ENCODE data around the gene ESRP2.

Gene ESRP2

DNA sequence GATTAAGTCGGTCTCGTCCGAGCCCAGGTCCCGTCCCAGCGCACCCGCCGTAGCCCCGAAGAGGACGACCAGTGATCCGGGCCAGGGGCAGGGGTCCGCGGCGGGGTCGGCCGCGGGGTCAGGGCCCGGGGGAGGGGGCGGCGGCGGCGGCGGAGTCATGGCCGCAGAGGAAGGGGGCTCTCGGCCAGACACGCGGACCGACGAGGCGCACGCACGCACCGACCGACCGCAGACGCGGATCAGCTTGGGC is at the start of gene ESRP2:
Gene ESRP2, minus strand, starts transcription at position 241 of the 250 bp plus-strand sequence. Its CDS starts 82 bp downstream, at position 159.
- no peak for DNase-seq

DNA sequence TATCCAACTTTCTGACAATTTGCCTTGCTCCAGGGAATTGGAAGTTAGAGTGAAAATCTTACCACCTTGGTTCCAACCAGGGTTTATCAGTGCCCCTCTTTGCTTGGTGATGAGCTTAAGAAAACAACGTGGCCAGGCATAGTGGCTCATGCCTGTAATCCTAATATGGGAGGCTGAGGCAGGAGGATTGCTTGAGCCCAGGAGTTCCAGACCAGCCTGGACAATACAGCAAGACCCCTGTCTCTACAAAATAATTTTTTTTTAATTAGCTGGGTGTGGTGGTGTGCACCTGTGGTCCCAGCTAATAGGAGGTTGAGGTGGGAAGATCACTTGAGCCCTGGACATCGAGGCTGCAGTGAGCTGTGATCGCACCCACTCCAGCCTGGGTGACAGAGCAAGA is 49.8 kb upstream of the ESRP2 start:
- no peak for DNase-seq

DNA sequence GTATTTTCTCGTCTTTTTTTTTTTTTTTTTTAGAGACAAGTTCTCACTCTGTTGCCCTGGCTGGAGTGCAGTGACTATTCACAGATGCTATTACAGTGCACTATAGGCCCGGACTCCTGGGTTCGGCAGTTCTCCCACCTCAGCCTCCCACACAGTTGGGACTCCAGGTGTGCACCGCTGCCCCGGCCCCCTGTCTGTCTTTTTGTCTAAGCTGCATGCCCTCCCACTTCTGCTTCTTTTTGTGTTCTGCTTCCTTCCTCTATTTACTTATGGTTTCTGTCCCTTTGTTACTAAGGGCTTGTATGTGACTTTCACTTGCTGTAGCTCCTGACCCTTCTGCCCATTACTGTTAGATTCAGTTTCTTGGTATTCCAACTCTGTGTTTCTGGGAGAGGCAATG is 48.9 kb upstream of the ESRP2 start:
- DNase-seq = peak; percentile 60

DNA sequence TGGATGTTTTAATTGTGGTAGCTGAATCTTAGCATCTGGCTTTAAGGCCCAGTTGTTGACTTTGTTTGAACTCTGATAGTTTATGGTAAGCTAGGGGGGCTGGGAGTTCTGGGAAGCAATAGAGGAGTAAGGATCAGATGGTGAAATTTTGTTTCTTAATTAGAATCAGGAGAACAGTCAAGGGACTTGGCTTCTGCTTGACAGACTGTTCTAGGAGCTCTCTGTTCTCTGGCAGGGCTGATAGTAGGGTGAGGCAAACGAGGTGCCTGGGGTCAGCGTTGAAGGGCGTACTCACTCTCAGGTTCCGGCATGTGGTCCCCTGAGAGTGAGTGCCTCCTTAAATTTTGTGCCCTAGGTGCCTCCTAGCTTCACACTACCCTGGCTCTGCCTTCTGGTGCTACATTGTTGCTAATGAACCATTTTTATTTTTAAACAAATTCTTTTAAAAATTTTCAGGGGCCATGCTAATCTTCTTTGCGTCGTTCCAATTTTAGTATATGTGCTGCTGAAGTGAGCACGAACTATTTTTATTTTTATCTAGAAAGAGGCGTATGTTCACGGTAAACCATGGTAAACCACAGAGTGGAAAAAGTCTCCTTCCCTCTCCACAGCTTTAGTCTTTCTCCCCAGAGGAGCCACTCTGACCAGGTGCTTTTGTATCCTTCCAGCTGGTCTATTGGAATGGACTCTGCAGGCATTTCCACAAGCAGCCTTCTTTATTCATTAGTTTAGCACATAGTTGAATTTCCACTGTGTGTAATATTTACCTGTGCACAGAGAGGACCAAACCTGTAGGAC is 48.1 kb upstream of the ESRP2 start:
- DNase-seq = peak; percentile 49

DNA sequence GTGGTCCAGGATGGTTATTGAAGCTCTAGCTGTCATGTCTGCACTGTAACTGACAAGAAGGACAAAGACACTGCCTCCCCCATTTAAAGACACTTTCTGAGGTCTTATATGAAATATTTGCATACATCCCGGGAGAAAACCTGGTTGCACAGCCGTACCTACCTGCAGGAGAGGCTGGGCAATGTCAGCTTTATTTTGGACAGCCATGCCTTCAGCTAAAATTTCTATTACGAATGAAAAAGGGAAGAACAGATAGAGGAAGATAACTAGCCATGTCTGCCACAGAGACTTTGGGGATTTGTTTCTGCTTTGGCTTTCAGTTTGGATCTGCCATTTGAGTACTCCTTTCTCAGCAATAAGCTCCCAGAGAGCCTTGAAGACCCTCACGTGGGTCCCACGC is 47.4 kb upstream of the ESRP2 start:
- DNase-seq = no peak

DNA sequence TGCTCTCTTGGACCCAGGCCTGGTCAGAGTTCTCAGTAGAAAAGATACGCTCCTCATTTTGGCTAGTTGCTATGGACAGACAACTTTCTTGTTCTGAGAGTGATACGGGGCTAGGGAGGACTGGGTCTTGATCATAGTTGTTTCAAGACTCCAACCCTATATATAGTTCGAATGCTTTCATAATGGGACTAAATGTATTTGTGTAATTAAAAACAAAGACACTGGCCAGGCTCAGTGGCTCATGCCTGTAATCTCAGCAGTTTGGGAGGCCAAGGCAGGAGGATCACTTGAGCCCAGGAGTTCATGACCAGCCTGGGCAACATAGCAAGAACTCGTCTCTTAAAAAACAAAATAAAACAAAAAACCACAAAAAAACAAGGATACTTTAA is 46.1 kb upstream of the ESRP2 start:
- no peak for DNase-seq

DNA sequence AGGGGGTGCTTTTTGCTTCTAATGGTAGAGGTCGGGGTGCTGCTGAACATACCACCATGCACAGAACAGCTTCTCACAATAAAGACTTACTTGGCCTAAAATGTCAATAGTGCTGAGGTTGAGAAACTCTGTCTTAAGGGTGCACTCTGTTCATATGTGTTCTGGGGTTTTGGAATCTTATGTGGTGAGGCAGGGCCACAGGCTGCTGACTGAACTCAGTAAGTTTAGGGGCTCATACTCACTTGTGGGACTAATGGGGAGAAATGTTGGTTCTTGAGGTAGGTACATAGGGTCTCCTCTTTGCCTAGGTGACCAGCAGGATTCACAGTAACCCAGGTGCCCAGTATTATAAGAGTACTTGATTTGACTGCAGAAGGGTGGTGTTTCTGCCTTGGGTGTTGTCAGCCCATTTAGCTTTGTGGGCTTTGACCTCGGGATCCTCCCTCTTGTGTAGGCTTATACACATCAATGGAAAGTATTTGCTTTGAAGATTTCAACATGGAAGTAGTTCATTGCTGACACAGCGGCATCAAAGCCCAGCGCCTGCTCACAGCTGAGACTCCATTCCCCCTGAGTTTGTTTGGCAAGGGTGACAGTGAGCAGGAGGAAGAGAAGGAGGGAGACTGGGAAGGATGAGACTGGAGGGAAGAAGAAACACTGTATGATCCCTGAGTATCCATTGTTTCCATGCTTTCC is 45.6 kb upstream of the ESRP2 start:
- DNase-seq = no peak

DNA sequence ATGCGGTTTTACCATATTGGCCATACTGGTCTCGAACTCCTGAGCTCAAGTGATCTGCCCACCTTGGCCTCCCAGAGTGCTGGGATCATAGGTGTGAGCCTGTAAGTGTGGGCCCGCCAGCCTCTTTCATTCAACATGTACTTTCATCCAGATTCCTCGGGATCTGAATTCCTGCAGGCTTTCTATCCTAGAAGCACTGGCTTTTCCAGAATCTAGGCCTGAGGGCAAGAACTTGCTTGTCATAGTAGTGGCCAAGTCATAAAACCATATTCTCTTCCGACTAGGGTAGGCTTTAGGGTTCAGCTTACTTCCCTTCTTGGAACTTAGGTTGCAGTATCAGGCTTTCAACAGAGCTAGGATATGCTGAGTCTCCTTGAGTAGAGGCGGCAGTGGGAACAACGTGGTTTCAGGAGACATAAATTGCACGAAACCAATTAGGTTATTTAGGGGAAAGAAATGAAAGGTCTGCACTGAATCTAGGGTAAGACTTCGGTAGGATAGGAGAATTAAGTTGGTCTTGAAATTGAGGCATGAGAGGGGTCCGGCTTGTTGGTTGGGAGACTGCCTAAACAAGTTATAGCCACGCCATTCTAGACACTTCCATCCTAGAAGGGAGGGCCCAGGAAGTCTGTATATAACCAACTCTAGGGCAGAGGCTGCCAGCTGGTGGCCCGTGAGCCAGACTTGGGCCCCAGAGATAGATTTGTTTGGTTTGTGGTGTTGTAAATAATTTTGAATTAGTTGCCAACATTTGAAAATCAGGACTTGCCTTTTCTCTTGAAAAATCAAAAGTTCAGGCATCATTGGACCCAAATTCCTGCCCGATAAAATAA is 44.0 kb upstream of the ESRP2 start:
- DNase-seq = no peak

DNA sequence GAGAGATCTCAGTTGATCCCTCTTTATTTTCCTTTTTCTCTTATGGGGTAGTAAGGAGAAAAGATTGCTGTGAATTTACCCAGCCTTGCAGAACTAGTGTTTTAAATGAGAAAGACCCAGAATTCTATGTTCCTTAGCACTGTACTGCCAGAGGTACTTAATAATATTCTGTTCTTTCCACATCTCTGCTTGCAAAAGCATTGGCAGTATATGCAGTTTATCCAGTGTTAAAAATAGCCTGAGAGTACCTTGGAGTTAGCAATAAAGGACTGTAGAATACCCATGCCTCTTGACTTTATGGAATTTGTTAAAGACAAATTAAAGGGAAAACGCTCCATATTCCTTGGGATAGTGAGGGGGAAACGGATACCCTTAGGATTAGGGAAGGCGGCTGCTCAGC is 40.3 kb upstream of the ESRP2 start:
- no peak for DNase-seq

DNA sequence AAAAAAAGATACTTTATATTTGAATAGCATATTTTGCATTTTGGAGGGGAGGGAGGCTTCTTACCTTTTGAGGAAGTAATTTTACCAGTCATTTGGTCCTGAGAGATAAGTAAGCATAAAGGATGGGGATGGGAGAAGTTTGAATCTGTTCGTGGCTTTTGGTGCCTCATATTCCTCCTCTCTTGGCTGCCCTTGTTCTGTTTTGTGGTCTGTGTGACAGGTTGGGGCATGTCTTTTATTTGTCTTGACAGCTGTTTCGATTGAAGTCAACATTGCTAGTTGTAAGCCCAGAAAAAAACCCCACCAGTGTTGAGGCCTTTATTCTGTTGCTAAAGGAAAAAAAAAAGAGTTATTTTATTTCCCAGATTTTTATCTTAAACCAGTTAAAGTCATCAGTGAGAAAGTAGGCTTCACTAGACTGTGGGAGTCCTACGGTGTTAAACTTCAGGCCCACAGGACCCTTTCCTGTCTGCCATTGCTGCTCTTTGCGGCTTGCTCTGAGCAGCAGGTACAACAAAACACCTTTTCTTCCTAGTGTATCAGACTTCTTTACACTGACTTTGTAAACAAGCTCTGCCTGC is 39.8 kb upstream of the ESRP2 start:
- no peak for DNase-seq

DNA sequence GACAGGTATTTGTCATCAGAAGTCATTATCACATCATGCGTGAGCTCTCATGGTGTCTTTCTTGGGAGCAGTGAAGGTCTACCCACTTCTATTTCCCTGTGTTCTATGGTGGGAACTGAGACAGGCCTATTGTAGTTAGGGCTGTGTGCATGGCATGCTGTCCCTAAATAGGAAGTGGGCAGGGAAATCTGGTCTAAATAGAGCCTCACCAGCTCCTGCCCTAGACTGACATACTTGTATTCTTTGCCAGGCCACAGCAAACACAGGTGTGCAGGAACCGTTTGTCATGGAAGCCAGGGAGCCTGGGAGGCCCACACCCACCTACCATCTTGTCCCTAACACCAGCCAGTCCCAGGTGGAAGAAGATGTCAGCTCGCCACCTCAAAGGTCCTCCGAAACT is 38.5 kb upstream of the ESRP2 start:
- no peak for DNase-seq

DNA sequence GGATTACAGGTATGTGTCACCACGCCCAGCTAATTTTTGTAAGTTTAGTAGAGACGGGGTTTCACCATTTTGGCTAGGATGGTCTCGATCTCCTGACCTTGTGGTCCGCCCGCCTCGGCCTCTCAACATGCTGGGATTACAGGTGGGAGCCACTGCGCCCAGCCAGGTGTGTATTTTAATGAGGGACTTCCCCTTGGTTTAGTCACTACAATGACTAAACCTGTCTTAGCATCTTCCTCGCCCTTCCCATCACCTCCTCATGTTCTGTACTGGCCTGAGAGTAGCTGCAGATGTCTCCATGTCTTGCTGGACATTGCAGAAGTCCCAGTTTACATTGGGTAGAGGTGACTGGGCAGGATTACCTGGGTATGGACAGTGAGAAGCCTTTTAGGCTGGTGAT is 38.0 kb upstream of the ESRP2 start:
- no peak for DNase-seq

DNA sequence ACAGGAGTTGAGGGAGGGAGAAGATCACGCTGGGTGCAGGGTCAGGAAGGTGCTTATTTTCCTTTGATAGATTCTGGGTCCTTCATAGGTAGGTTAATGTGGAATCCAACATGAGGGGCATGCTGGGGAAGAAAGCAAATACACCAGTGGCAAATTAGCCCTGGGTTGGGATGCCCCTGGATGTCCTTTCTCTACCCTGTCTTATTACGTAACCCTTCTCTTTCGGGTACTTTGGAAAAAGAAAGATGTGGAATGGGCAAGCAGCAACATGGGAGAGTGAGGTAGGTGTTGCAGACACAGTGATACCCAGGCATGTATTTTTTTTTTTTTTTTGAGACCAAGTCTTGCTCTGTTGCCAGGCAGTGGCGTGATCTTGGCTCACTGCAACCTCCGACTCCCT is 37.5 kb upstream of the ESRP2 start:
- no peak for DNase-seq

DNA sequence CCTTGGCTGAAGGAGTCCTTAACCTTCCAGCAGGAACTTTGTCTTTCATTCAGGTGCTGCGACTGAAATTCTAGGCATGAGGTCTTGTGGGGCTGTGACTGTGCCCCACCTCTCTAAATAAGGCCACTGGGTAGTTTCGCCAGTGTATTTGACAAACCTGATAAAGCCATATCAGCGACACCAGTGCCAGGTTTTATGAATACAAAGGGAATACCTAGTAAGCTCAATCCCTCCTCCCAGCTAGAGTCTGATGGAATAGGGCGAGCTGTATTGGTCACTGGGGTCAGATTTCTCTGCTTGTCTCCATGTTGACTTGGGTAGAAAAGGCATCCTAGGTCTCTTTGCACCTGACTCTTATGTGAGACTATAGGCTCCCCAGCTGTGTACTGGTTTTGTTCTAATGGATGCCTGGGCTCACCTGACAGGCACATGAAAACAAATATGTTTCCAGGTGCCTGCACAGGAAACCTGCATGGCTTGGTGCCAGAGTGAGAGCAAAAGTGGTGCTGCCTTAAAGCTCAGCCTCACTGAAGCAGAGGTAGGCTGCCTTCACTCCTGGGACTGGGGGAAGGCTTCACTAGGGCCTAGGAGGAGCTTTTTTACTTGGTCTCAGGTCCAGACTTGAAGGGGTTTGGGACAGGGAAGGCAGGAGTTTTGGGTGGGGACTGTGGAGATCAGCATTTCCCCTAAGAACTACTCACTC is 36.7 kb upstream of the ESRP2 start:
- DNase-seq = no peak

DNA sequence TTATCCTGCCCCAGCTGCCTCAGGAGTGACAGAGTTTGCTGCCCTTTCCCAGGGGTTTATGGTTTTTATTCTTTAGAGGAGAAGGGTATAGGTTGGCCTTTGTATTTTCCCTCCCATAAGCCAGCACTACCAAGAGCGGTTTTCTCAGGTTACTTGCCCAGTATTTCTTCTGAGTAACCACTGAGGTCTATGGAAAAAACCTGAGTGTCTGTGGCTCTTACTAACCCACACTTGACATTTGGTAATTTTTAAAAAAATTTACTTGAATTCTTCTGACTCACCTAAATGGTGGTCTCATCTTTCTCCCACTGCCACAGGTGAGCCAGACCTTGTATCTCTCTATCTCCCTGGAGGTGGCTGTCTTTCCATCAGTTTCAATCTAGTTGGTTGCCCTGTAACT is 34.4 kb upstream of the ESRP2 start:
- no peak for DNase-seq

DNA sequence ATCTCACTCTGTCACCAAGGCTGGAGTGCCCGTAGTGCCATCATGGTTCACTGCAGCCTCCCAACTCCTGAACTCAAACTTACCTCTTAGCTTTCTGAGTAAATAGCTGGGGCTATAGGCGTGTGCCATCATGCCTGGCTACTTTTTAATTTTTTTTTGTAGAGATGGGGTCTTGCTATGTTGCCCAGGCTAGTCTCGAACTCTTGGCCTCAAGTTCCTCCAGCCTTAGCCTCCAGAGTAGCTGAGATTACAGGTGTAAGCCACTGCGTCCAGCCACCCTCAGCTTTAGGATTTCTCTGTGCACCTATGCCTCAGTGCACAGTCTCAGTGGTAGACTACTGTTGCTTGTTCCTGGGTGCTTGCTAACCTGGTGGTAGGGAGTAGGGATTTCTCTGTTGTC is 33.9 kb upstream of the ESRP2 start:
- no peak for DNase-seq

DNA sequence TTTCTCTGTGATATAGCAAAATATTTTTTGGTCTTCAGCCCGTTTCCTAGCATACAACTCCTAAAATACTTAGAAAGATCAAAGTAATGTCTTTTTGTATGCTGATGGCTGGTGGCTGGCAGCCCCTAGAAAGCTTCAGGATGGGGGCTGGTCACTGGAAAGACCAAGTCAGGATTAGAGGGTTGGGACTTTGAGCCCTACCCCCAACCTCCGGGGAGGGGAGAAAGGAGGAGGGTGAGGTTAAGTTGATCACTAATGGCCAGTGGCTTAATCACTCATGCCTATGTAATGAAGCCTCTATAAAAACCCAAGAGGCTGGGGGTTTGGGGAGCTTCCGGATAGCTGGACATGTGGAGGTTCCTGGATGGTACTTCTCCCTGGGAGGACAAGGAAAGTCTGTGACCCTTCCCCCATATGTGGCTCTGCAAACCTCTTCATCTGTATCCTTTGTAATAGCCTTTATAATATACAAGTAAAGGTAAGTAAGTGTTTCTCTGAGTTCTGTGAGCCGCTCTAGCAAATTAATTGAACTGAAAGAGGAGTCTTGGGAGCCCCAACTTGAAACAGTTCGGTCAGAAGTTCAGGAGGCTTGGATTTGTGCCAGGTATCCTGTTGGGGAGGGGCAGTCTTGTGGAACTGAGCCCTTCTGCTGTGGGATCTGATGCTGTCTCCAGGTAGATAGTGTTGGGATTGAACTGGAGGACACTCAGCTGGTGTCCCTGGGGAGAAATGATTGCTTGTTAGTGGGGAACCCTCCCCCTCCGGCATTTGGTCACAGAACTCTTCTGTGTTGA is 31.9 kb upstream of the ESRP2 start:
- DNase-seq = no peak

DNA sequence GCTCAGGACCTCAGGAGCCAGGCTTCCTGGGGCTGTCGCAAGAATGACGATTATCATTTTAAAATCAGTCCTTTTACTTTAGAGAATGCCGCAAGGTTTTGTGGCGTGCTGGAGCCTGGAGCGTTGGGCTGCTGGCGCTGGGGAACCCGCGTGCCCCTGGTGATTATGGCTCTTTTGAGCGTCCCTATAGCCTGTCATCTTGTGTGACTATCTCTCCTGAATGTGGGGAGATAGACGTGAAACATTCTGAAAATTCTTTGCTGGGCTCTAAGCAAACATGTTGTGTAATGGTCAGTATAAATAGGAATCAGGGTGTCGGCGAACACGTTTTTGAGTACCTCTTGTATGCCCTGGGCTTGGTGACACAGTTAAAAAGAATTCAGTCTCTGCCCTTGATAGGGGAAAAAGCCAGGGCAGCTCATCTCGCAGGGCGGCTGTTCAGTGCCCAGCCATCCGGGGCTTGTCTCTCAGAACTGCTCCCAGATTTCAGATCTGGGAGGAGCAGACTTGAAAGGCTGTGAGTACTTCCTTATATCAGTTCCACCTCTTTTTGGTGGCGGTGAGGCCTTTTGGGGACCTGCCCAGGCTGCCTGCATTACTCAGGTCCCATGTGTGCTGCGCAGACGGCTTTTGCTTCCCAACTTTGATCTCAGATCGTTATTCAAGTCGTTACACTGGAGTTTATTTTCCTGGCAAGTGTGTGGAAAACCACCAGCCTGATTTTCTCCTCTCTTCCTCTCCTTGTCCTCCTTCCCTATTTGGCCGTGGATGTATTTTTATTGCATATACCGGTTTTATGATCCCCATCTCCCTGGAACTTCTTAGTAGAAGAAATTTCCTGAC is 29.4 kb upstream of the ESRP2 start:
- DNase-seq = peak; percentile 73

DNA sequence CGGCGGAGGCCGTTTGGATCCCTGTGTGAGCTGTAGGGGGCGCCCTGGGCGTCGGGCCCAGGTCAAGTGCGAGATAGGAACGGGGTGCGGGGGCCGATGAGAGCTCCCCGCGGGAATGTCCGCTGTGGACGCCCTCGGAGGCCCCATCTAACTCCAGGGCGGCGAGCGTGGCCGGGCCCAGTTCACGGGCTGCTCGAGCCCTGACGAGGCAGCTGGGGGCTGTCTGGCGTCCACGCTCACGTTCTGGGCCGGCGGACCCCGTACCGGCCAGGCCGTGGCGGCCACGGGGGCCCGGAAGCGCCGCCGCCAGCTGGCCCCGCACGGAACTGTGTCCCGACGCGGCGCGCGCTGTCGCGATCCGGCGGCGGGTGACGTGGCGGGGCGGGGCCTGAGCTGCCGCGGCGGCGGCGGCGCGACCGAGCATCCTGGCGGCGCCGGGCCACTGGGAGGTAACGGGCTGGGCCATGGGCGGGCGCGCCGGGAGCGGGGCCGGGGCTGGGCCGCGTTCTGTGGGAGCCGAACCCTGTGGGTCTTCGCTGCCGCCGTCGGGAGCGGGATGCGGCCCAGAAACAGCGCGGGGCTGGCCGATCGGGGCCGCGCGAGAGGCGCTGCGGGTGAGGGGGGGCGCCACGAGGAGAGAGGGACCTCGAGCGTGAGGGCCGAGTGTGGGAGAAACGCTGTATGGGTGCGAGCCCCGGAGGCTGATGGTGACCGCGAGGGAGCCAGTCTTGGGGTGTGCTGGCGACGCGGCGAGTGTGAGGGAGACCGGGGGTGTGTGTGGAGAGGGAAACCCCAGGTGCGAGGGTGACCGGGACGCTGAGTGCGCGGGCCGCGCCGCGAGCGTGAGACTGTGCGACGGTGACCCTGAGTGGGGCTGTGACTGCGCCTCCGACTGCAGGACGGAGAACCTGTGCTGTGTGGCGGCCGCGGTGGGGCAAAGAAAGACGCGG is 28.5 kb upstream of the ESRP2 start, which contains the start of gene SLC7A6:
Gene SLC7A6, plus strand, starts transcription at position 399 of the 950 bp plus-strand sequence. CDS start 10,201 bp downstream, outside the sequence.
- DNase-seq = peak; percentile 87
